Measurements from ENCODE around the gene STK4. TPM values are rescaled to one million over a fixed set of nuclear protein-coding genes. Genes with fewer than 3 reads are reported as not detected.

STK4 gene
- polyA plus RNA-seq, 4 donors, result 6.9 to 15.8 (median 8.9) TPM

Other genes starting within 250 kb of the STK4 start
- under 1 TPM in 2 of 4 donors, not detected in 2; 0.35 to 0.67 TPM for gene KCNK15, start 220.6 kb upstream of the STK4 start, polyA plus RNA-seq
- gene RIMS4, start 156.0 kb upstream of the STK4 start, polyA plus RNA-seq, result 1 to 10 TPM in 2 of 4 donors, not detected in 2; 1.2 to 9.3 TPM
- gene YWHAB, start 80.8 kb upstream of the STK4 start, polyA plus RNA-seq, result 100 to 1,000 TPM; 125 to 157 (median 138) TPM
- 10 to 100 TPM in 2 of 4 donors, 1 to 10 TPM in 2; 7.0 to 28.4 (median 9.6) TPM for gene PABPC1L, start 56.5 kb upstream of the STK4 start, polyA plus RNA-seq
- 10 to 100 TPM in 3 of 4 donors, 1 to 10 TPM in 1; 9.6 to 34.1 (median 19.0) TPM for gene TOMM34, start 6.1 kb upstream of the STK4 start, polyA plus RNA-seq
- 1 to 10 TPM in 2 of 4 donors, not detected in 2; 1.0 to 1.3 TPM for gene KCNS1, start 134.6 kb downstream of the STK4 start, polyA plus RNA-seq
- gene WFDC5, start 148.7 kb downstream of the STK4 start, polyA plus RNA-seq, result under 1 TPM in 1 of 4 donors, not detected in 3; 0.12 TPM
- gene WFDC12, start 158.0 kb downstream of the STK4 start, polyA plus RNA-seq, result under 1 TPM in 2 of 4 donors, not detected in 2; 0.07 to 0.09 TPM
- gene PI3, start 208.4 kb downstream of the STK4 start, polyA plus RNA-seq, result 10 to 100 TPM in 2 of 4 donors, 1 to 10 TPM in 2; 3.6 to 61.0 (median 10.5) TPM
- under 1 TPM in 1 of 4 donors, not detected in 3; 0.16 TPM for gene SEMG1, start 240.5 kb downstream of the STK4 start, polyA plus RNA-seq

Measured in small intestine (tissue), 4 donors.